Aorta (tissue), 5 donors: ENCODE measurements around the gene ALOX5AP. TPM values are rescaled to one million over a fixed set of nuclear protein-coding genes. Genes with fewer than 3 reads are reported as not detected.

ENCODE experiments used
- ATAC-seq: fragments of 200-7000 bp; cut with Tn5 transposase; one replicate; pipeline ENCODE4 v1.9.1; 2022; ENCODE audit warnings: moderate library complexity; ENCODE audit not compliant: low FRiP score
- DNase-seq, 2 donors: peaks; one replicate each; pipeline ENCODE4 v3.0.0-alpha.2; 2020
- H3K27ac ChIP-seq, 2 donors: one replicate each; pipeline ENCODE4 v1.5.1; 2013; ENCODE audit warnings: low read length in 2 of 2, mild to moderate bottlenecking in 2 of 2, moderate library complexity in 2 of 2, control low read depth in 1 of 2, inconsistent platforms in 1 of 2, low read depth in 1 of 2
- H3K27me3 ChIP-seq, 2 donors: one replicate each; pipeline ENCODE4 v1.6.1; 2013; ENCODE audit warnings: control low read depth in 1 of 2, low read length in 1 of 2, mild to moderate bottlenecking in 1 of 2, moderate library complexity in 1 of 2; ENCODE audit not compliant: insufficient read depth in 2 of 2, control insufficient read depth in 1 of 2
- H3K36me3 ChIP-seq, 2 donors: one replicate each; pipeline ENCODE4 v1.6.1; 2013; ENCODE audit warnings: control low read depth in 1 of 2, low read length in 1 of 2, mild to moderate bottlenecking in 1 of 2; ENCODE audit not compliant: insufficient read depth in 2 of 2, control insufficient read depth in 1 of 2
- H3K4me1 ChIP-seq, 2 donors: one replicate each; pipeline ENCODE4 v1.6.1; 2013; ENCODE audit warnings: low read length in 2 of 2, control low read depth in 1 of 2, mild to moderate bottlenecking in 1 of 2, moderate library complexity in 1 of 2; ENCODE audit not compliant: insufficient read depth in 2 of 2, control insufficient read depth in 1 of 2
- H3K4me3 ChIP-seq, 2 donors: one replicate each; pipeline ENCODE4 v1.5.1; 2013; ENCODE audit warnings: low read length in 2 of 2, control low read depth in 1 of 2, mild to moderate bottlenecking in 1 of 2
- H3K9me3 ChIP-seq: one replicate; pipeline ENCODE4 v1.6.1; 2013; ENCODE audit warnings: mild to moderate bottlenecking, low read length; ENCODE audit not compliant: control insufficient read depth
- WGBS, 2 donors: extraction: QIAGEN DNeasy Blood & Tissue Kit; methylation state at CpG; one replicate each; pipeline ENCODE4 v1.1.7; 2013; 5-methylcytosine and 5-hydroxymethylcytosine counted together
- intact Hi-C, 2 donors: fragments of 100-400 bp; cut with DNase I; formaldehyde crosslinking; loops; one replicate each; pipeline versions ENCODE4 v1.14.2 to v1.15.0; 2022
- polyA plus RNA-seq, 2 donors: library from polyadenylated mRNA; stranded (reverse); fragments of 200-250 nt; gene quantifications; one replicate each; pipeline ENCODE4 v1.2.3, GENCODE V29; 2013
- total RNA-seq, 2 donors: library from RNA; stranded (reverse); fragmentation: NEBNext Ultra II Directional; extraction: Animal tissue kit (Norgen Biotek cat#: 25700); gene quantifications; one replicate each; pipeline ENCODE4 v1.2.1, GENCODE V29; 2021
- donor health status: healthy with polysubstance abuse.
- donor health status: Bipolar disorder and iron deficiency.
- donor health status: DM: no; HTN: no; CAD: no.
- donor health status: DM: no; HTN: no; CAD: no.
- donor health status: DM: yes; HTN: yes; CAD: no.

The ALOX5AP gene
- total and polyA plus RNA-seq, 4 donors, result 7.1 to 37.7 (median 33.5) TPM

DNA sequence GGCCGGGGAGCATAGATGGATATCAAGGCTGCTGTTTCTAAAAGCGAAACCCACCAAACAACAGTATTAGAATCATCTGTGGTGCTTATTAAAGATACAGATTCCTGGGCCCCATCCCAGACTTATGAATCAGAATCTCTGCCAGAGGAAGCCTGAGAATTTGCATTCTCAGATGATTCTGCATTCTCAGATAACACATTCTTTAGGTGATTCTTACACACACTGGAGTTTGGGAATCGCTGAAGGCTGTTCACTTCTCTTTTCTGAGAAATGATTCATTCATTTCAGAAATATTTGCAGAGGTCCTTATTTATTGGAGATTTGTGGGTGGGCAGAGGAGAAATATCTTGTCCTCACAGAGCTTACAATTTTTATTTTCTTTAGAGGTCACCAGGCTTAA is 24.4 kb downstream of the ALOX5AP start:
- Histone ChIP-seq H3K27ac (no peak overlapping the region), H3K4me3 (no peak overlapping the region), H3K36me3 (no peaks in the 10 kb centered on the region), H3K4me1 (no peaks in the 10 kb centered on the region), H3K27me3 (peaks cover 0 to 1% of the 10 kb centered on the region in 2 donors), H3K9me3 (no peaks in the 10 kb centered on the region)
- DNase-seq, result no peak
- intact Hi-C loops, result no loop called here
- no peak for ATAC-seq
- 87 to 93% methylated on average over 3 of the region's 3 CpGs for WGBS, 2 donors

GRCh38 chr13:30762643-30763042 is 27.3 kb downstream of the ALOX5AP start:
- WGBS, 2 donors, result 76 to 78% methylated on average over 4 of the region's 4 CpGs
- no peaks in the 10 kb centered on the region for H3K4me1 ChIP-seq

DNA sequence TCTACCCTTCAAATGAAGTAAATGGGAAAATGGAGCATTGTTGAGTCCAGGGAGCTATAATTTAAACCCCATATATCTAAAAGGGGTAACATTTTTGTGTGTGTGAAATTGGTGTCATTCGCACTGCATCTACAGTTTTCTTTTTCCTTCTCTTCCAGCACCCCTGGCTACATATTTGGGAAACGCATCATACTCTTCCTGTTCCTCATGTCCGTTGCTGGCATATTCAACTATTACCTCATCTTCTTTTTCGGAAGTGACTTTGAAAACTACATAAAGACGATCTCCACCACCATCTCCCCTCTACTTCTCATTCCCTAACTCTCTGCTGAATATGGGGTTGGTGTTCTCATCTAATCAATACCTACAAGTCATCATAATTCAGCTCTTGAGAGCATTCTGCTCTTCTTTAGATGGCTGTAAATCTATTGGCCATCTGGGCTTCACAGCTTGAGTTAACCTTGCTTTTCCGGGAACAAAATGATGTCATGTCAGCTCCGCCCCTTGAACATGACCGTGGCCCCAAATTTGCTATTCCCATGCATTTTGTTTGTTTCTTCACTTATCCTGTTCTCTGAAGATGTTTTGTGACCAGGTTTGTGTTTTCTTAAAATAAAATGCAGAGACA is 28.6 kb downstream of the ALOX5AP start:
- 81 to 82% methylated on average over 8 of the region's 8 CpGs for WGBS, 2 donors
- Histone ChIP-seq H3K4me1 (no peaks in the 10 kb centered on the region), H3K27me3 (peaks cover 0 to 1% of the 10 kb centered on the region in 2 donors), H3K4me3 (no peak overlapping the region), H3K9me3 (no peaks in the 10 kb centered on the region), H3K27ac (no peak overlapping the region), H3K36me3 (no peaks in the 10 kb centered on the region)
- no peak for DNase-seq
- intact Hi-C loops, result no loop called here
- ATAC-seq, result no peak

More at GRCh38 chr13:30762643-30763042, 27.3 kb downstream of the ALOX5AP start:
- Histone ChIP-seq H3K4me3 (no peak overlapping the region), H3K36me3 (no peaks in the 10 kb centered on the region), H3K27ac (no peak overlapping the region), H3K27me3 (peaks cover 0 to 1% of the 10 kb centered on the region in 2 donors), H3K9me3 (no peaks in the 10 kb centered on the region)
- intact Hi-C loops, result no loop called here
- DNase-seq, result no peak
- ATAC-seq, result no peak

- H3K27me3 ChIP-seq, result no peaks in the 10 kb centered on the region
- DNase-seq (no peak), ATAC-seq (no peak)
- H3K27ac ChIP-seq, result no peak overlapping the region
- no peak overlapping the region for H3K4me3 ChIP-seq
- H3K4me1 ChIP-seq, result no peaks in the 10 kb centered on the region
- intact Hi-C loops, result no loop called here
- H3K9me3 ChIP-seq, result no peaks in the 10 kb centered on the region
- 75 to 79% methylated on average over 2 of the region's 2 CpGs for WGBS, 2 donors
- no peaks in the 10 kb centered on the region for H3K36me3 ChIP-seq
Measured at GRCh38 chr13:30766231-30766630, 30.9 kb downstream of the ALOX5AP start.

DNA sequence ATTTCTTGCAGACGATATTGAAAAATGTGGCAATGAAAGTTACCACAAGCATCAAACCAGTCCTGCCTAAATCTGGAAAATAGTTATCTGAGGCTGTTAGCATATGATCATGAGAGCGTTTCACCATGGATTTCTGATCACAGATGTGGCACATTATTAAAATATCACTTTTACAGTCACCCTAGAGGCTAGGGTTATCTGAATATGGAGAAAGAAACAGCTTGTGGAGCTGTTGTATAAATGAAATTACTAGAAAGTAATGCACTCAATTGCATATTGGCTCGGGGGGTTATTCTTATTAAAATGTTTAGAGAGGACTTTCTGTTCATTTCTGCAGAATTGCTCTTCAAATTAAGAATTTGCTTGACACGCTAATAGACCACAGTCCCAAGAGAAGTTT is 35.6 kb downstream of the ALOX5AP start:
- DNase-seq (no peak), ATAC-seq (no peak)
- WGBS, 2 donors, result 93 to 95% methylated on average over 4 of the region's 4 CpGs
- Histone ChIP-seq H3K9me3 (no peaks in the 10 kb centered on the region), H3K27me3 (no peaks in the 10 kb centered on the region), H3K27ac (no peak overlapping the region), H3K4me1 (no peaks in the 10 kb centered on the region), H3K4me3 (no peak overlapping the region), H3K36me3 (no peaks in the 10 kb centered on the region)
- intact Hi-C loops, result no loop called here

GRCh38 chr13:30773561-30773960 is 38.2 kb downstream of the ALOX5AP start:
- no peak for DNase-seq
- intact Hi-C loops, result no loop called here
- H3K36me3 ChIP-seq, result no peaks in the 10 kb centered on the region
- H3K27me3 ChIP-seq, result no peaks in the 10 kb centered on the region
- H3K4me1 ChIP-seq, result no peaks in the 10 kb centered on the region
- no peaks in the 10 kb centered on the region for H3K9me3 ChIP-seq
- no peak overlapping the region for H3K4me3 ChIP-seq
- H3K27ac ChIP-seq, result no peak overlapping the region
- no peak for ATAC-seq

GRCh38 chr13:30774214-30774730 is 38.9 kb downstream of the ALOX5AP start:
- Histone ChIP-seq H3K27ac (no peak overlapping the region), H3K9me3 (no peaks in the 10 kb centered on the region), H3K4me1 (no peaks in the 10 kb centered on the region), H3K36me3 (no peaks in the 10 kb centered on the region), H3K4me3 (no peak overlapping the region), H3K27me3 (no peaks in the 10 kb centered on the region)
- DNase-seq (no peak), ATAC-seq (no peak)
- 96 to 97% methylated on average over 8 of the region's 8 CpGs for WGBS, 2 donors
- intact Hi-C loops, result no loop called here

DNA sequence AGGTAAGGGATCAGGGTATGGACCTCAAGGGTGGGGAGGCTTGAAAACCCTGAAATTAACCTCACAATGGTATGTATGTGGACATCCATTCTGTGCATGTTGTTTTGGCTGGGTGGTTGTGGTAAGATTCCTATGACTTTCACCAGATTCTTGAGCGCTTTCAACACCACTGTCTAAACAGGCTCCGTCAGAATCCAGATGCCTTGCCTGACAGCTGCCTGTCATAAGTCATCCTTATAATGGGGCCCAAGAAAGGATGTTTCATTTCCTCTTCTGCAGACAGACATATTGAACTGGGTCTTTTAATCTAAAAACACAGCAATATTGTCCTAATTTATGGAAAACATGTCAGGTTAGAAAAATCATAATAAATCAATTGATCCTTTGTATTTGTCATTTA is 41.3 kb downstream of the ALOX5AP start:
- Histone ChIP-seq H3K27ac (no peak overlapping the region), H3K4me3 (no peak overlapping the region), H3K36me3 (no peaks in the 10 kb centered on the region), H3K27me3 (no peaks in the 10 kb centered on the region), H3K4me1 (no peaks in the 10 kb centered on the region), H3K9me3 (no peaks in the 10 kb centered on the region)
- no peak for ATAC-seq
- intact Hi-C loops, result no loop called here
- 97 to 100% methylated on average over 2 of the region's 2 CpGs for WGBS, 2 donors
- no peak for DNase-seq

DNA sequence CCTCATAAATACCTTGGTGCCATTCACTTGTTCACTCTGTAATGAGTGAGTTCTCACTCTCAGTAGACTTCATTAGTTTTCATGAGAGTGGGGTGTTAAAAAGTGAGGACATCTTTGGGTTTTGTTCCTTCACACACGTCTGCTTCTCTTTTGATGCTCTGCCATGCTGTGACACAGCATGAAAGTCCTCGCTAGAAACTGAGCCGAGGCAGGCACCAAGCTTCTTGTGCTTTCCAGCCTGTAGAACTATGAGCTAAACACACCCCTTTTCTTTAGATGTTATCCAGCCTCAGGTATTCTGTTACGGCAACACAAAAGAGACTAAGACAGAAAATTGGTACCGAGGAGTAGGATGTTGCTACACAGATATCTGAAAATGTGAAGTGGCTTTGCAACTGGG is 43.7 kb downstream of the ALOX5AP start:
- intact Hi-C loops, result no loop called here
- no peak for DNase-seq
- WGBS, 2 donors, result 90 to 91% methylated on average over 5 of the region's 5 CpGs

More for the DNA sequence above, 43.7 kb downstream of the ALOX5AP start:
- H3K27me3 ChIP-seq, result no peaks in the 10 kb centered on the region
- H3K27ac ChIP-seq, result no peak overlapping the region
- H3K9me3 ChIP-seq, result no peaks in the 10 kb centered on the region
- H3K4me3 ChIP-seq, result no peak overlapping the region
- ATAC-seq, result no peak
- no peaks in the 10 kb centered on the region for H3K4me1 ChIP-seq
- no peaks in the 10 kb centered on the region for H3K36me3 ChIP-seq
